ENCODE data around the gene UBE3C. TPM values are rescaled to one million over a fixed set of nuclear protein-coding genes. Genes with fewer than 3 reads are reported as not detected.

UBE3C gene
- total RNA-seq, 4 donors from 2014 or later = 66.1 to 93.3 (median 85.5) TPM

DNA sequence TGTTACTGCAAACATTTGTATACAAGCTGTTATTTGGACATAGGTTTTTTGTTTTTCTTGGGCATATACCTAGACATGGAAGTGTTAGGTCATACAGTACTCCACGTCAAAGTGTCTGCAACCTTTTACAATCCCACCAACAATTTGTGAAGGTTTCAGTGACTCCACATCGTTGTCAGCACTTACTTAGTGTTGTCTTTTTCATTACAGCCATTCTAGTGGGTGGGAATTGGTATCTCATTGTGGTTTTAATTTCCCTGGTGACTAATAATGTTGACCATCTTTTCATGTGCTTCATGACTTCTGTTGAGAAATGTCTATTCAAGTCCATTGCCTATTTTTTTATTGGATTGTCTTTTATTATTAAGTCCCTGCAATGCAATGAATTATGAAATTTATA is 95.0 kb downstream of the UBE3C start:
- Histone ChIP-seq H3K27me3 (no peaks in the 10 kb centered on the region), H3K4me3 (no peak overlapping the region), H3K27ac (replicated peaks in 1 of 4) (no peak overlapping the region), H3K4me1 (no peaks in the 10 kb centered on the region), H3K9me3 (no peaks in the 10 kb centered on the region), H3K36me3 (peaks cover 23 to 80% (median 52%) of the 10 kb centered on the region in 4 donors)
- WGBS = 81% methylated on average over 2 of the region's 2 CpGs
- DNase-seq (ENCODE audit: extremely low spot score) = no peak
- no peak for TF ChIP-seq POLR2AphosphoS5 (IDR thresholded peaks at IDR 0.05)
- no peak for TF ChIP-seq POLR2A (IDR thresholded peaks at IDR 0.05; ENCODE audit: low read depth)
- TF ChIP-seq, protein P1, sequence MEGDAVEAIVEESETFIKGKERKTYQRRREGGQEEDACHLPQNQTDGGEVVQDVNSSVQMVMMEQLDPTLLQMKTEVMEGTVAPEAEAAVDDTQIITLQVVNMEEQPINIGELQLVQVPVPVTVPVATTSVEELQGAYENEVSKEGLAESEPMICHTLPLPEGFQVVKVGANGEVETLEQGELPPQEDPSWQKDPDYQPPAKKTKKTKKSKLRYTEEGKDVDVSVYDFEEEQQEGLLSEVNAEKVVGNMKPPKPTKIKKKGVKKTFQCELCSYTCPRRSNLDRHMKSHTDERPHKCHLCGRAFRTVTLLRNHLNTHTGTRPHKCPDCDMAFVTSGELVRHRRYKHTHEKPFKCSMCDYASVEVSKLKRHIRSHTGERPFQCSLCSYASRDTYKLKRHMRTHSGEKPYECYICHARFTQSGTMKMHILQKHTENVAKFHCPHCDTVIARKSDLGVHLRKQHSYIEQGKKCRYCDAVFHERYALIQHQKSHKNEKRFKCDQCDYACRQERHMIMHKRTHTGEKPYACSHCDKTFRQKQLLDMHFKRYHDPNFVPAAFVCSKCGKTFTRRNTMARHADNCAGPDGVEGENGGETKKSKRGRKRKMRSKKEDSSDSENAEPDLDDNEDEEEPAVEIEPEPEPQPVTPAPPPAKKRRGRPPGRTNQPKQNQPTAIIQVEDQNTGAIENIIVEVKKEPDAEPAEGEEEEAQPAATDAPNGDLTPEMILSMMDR (IDR thresholded peaks at IDR 0.05) = no peak
- TF ChIP-seq EP300 (IDR thresholded peaks at IDR 0.05) = no peak
- intact Hi-C loops (cut with DNase I) = no loop called here

DNA sequence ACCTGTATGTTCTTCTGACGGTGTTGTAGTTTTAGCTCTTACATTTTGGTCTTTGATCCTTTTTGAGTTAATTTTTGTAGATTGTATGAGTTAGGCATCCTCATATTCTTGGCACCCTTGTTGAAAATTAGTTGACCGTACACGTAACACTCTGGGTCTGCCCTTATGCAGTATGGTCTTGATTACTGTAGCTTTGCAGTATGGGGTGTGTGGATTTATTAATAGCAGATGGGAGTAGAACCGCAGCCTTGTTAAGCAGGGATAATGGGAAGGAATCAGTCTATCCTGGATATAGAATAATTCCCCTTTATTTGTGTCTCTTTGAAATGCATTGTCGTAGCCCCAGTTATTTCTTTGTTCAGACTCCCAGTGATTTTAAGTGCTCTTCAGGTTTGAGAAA is 95.5 kb downstream of the UBE3C start:
- WGBS = 87% methylated on average over 5 of the region's 5 CpGs
- TF ChIP-seq POLR2A (IDR thresholded peaks at IDR 0.05; ENCODE audit: low read depth) = no peak
- TF ChIP-seq, protein P1 (IDR thresholded peaks at IDR 0.05) = no peak
- TF ChIP-seq POLR2AphosphoS5 (IDR thresholded peaks at IDR 0.05) = no peak
- H3K27me3 ChIP-seq = no peaks in the 10 kb centered on the region
- no peak for DNase-seq (ENCODE audit: extremely low spot score)
- no peak overlapping the region for H3K4me3 ChIP-seq
- intact Hi-C loops (cut with DNase I) = no loop called here
- H3K36me3 ChIP-seq = peaks cover 23 to 80% (median 51%) of the 10 kb centered on the region in 4 donors
- no peaks in the 10 kb centered on the region for H3K4me1 ChIP-seq
- H3K27ac ChIP-seq (replicated peaks in 1 of 4) = no peak overlapping the region
- no peaks in the 10 kb centered on the region for H3K9me3 ChIP-seq

DNA sequence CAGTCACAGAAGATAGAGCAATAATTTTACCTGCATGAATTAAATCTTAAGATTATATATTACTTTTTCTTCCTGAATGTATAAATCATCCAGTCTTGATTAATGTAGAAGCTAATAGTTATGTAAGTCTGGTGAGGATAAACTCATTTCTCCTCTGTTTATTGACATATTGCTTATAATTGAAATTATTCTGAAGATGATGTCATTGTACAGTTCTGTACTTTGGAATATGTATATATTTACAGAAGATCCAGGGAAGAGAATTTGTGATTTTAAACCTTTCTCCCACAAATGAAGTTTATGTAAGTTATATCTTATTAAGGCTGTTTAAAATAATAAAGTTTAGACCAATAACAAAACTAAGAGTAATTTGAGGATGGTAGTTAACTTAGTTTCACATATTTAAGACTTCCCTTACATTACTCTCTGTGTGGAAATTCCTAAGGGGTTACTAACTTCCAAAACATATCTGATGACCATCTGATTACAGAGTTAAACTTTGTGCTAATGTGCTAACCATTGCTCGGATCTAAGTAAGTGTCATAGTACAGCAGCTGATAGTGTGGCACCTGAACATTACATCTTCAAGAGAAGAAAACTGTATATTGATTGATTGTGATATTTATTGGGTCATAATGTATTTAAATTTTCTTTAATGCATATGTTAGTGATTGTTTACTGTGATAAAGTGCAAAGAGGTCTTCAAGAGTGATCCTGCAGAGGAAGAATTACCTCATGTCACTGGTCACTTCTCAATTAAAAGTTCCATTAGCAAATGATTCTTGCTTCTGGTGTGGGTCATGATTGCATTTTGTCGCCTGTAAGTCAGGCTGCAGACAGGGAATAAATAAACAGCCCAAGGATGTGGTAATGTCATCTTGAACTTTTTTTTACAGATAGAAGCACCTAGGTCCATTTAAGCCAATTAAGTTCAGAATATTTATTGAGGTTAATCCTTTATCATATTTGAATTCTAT is 96.9 kb downstream of the UBE3C start:
- no peak overlapping the region for H3K27ac ChIP-seq (replicated peaks in 1 of 4)
- no peaks in the 10 kb centered on the region for H3K4me1 ChIP-seq
- TF ChIP-seq EP300 (IDR thresholded peaks at IDR 0.05) (no peak), POLR2AphosphoS5 (IDR thresholded peaks at IDR 0.05) (no peak), POLR2A (IDR thresholded peaks at IDR 0.05; ENCODE audit: low read depth) (no peak)
- TF ChIP-seq, protein P1 (IDR thresholded peaks at IDR 0.05) = no peak
- H3K9me3 ChIP-seq = no peaks in the 10 kb centered on the region
- no peak overlapping the region for H3K4me3 ChIP-seq
- H3K27me3 ChIP-seq = no peaks in the 10 kb centered on the region
- H3K36me3 ChIP-seq = peaks cover 18 to 69% (median 46%) of the 10 kb centered on the region in 4 donors
- intact Hi-C loops (cut with DNase I) = no loop called here
- no peak for DNase-seq (ENCODE audit: extremely low spot score)
- WGBS = 82% methylated on average over 2 of the region's 2 CpGs

DNA sequence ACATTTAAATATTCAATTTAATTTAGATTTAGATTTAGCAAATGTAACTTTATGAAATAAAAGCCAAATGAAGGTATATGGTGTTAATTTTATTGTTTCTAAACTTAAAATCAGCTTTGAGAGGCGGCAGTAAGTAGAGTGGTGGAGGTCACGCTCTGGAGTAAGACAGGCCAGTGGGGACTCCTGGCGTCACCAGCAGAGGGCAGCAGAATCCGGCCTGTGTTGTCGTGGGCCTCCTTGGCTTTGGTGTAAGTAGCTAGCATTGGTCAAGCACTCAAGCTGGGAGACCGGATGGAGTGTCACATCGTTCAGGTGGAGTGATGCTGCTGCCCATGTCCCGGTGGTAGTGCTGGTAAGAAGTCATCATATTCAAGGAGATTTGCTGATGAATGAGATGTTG is 99.4 kb downstream of the UBE3C start:
- H3K9me3 ChIP-seq = no peaks in the 10 kb centered on the region
- TF ChIP-seq POLR2AphosphoS5 (IDR thresholded peaks at IDR 0.05) = no peak
- TF ChIP-seq EP300 (IDR thresholded peaks at IDR 0.05) = no peak
- no peak for TF ChIP-seq POLR2A (IDR thresholded peaks at IDR 0.05; ENCODE audit: low read depth)
- TF ChIP-seq, protein P1 (IDR thresholded peaks at IDR 0.05) = no peak
- no peak for DNase-seq (ENCODE audit: extremely low spot score)
- H3K27me3 ChIP-seq = no peaks in the 10 kb centered on the region
- H3K4me3 ChIP-seq = no peak overlapping the region
- no peaks in the 10 kb centered on the region for H3K4me1 ChIP-seq
- no peak overlapping the region for H3K27ac ChIP-seq (replicated peaks in 1 of 4)
- WGBS = 93% methylated on average over 8 of the region's 8 CpGs
- intact Hi-C loops (cut with DNase I) = no loop called here
- peaks cover 7 to 56% (median 37%) of the 10 kb centered on the region in 4 donors for H3K36me3 ChIP-seq

Data from esophagus muscularis mucosa (tissue), 4 donors.